DND-41 (cell line): ENCODE data around the gene CNTN5.
A peak's percentile ranks its signal among the peaks of the same experiment; 100 is the strongest.

Source experiments
- ATAC-seq: fragments of 200-7000 bp; cut with Tn5 transposase; 3 replicates; pipeline ENCODE4 v1.9.1; 2021; ENCODE audit warnings: low read depth; ENCODE audit not compliant: insufficient read depth
- DNase-seq: peaks from one replicate; pipeline ENCODE4 v3.0.0-alpha.2; 2020
- H2AFZ ChIP-seq: 2 replicates; pipeline ENCODE4 v1.6.0; 2012; ENCODE audit warnings: low read depth, low read length
- H3K27ac ChIP-seq: 2 replicates; pipeline ENCODE4 v1.5.1; 2012; ENCODE audit warnings: low read length, inconsistent platforms
- H3K27me3 ChIP-seq: fragments of 200-600 bp; sonication (generic); 2 replicates; pipeline ENCODE4 v1.6.0; 2012; ENCODE audit warnings: low read length, mild to moderate bottlenecking, inconsistent platforms; ENCODE audit not compliant: insufficient read depth, poor library complexity
- H3K36me3 ChIP-seq: 2 replicates; pipeline ENCODE4 v1.5.1; 2012; ENCODE audit warnings: low read length, inconsistent platforms; ENCODE audit not compliant: insufficient read depth
- H3K4me1 ChIP-seq: 2 replicates; pipeline ENCODE4 v1.5.1; 2012; ENCODE audit warnings: mild to moderate bottlenecking, low read length; ENCODE audit not compliant: insufficient read depth
- H3K4me2 ChIP-seq: 2 replicates; pipeline ENCODE4 v1.6.0; 2012; ENCODE audit warnings: mild to moderate bottlenecking, moderate library complexity, low read length, inconsistent platforms; ENCODE audit not compliant: insufficient read depth
- H3K4me3 ChIP-seq, 2 experiments: fragments of 200-600 bp in 1 of 2; shearing (Covaris generic) in 1 of 2; 2 replicates each; pipeline ENCODE4 v1.5.1; 2012 to 2016; ENCODE audit warnings: inconsistent platforms in 2 of 2, low read length in 2 of 2, mild to moderate bottlenecking in 2 of 2, low read depth in 1 of 2, moderate library complexity in 1 of 2
- H3K79me2 ChIP-seq: 2 replicates; pipeline ENCODE4 v1.6.0; 2012; ENCODE audit warnings: low read length, inconsistent platforms; ENCODE audit not compliant: insufficient read depth
- H3K9ac ChIP-seq: 2 replicates; pipeline ENCODE4 v1.6.0; 2012; ENCODE audit warnings: low read depth, mild to moderate bottlenecking, inconsistent platforms, low read length, moderate library complexity
- H3K9me3 ChIP-seq: 2 replicates; pipeline ENCODE4 v1.5.1; 2012; ENCODE audit warnings: low read length, moderate library complexity, mild to moderate bottlenecking, inconsistent platforms; ENCODE audit not compliant: insufficient read depth, severe bottlenecking
- H4K20me1 ChIP-seq: 2 replicates; pipeline ENCODE4 v1.6.0; 2012; ENCODE audit warnings: low read length; ENCODE audit not compliant: insufficient read depth
- EZH2 ChIP-seq: IDR thresholded peaks from 3 replicates; pipeline ENCODE4 v1.6.1; 2012; ENCODE audit warnings: borderline replicate concordance, low read depth, mild to moderate bottlenecking, moderate library complexity, low read length, inconsistent platforms; ENCODE audit not compliant: severe bottlenecking
- TF ChIP-seq, protein P1 (sequence below): IDR thresholded peaks from 2 replicates; pipeline ENCODE4 v1.5.1; 2012; ENCODE audit warnings: borderline replicate concordance, low read length, moderate library complexity, mild to moderate bottlenecking; ENCODE audit not compliant: poor library complexity, severe bottlenecking; ENCODE audit errors: extremely low read depth

Gene CNTN5

GRCh38 chr11:100010393-100010792 lies 989.6 kb downstream of the CNTN5 start:
- H2AFZ ChIP-seq: no peak overlapping the region
- ATAC-seq (no peak), DNase-seq (no peak)
- no peaks in the 10 kb centered on the region for H3K36me3 ChIP-seq
- no peak overlapping the region for H3K9ac ChIP-seq
- H3K4me3 ChIP-seq: no peak overlapping the region
- H3K79me2 ChIP-seq: no peaks in the 10 kb centered on the region
- H3K27ac ChIP-seq: no peak overlapping the region
- no peaks in the 10 kb centered on the region for H3K4me1 ChIP-seq
- H4K20me1 ChIP-seq: no peaks in the 10 kb centered on the region
- H3K4me2 ChIP-seq: no peak overlapping the region
- no peaks in the 10 kb centered on the region for H3K9me3 ChIP-seq
- TF ChIP-seq, protein P1, sequence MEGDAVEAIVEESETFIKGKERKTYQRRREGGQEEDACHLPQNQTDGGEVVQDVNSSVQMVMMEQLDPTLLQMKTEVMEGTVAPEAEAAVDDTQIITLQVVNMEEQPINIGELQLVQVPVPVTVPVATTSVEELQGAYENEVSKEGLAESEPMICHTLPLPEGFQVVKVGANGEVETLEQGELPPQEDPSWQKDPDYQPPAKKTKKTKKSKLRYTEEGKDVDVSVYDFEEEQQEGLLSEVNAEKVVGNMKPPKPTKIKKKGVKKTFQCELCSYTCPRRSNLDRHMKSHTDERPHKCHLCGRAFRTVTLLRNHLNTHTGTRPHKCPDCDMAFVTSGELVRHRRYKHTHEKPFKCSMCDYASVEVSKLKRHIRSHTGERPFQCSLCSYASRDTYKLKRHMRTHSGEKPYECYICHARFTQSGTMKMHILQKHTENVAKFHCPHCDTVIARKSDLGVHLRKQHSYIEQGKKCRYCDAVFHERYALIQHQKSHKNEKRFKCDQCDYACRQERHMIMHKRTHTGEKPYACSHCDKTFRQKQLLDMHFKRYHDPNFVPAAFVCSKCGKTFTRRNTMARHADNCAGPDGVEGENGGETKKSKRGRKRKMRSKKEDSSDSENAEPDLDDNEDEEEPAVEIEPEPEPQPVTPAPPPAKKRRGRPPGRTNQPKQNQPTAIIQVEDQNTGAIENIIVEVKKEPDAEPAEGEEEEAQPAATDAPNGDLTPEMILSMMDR: peak; percentile 22
- TF ChIP-seq EZH2: no peak
- H3K27me3 ChIP-seq: no peaks in the 10 kb centered on the region

DNA sequence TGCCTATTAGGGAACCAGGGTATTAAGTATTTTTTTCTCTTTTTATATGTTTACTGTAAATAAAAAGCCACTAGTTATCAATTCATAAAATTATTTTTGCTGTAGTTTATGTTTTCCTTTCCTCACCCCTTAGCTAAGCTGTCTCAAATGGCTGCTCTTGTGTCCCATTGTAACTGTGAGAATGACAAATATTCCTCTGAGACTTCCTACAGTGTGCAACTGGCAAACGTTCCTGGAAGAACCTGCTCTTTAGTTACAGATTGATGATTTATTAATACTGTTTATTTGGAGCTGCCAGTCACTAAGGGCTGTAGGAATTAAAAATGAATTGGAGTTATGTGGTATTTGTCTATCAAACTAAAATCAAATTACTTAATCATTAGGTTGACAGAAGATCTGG lies 990.9 kb downstream of the CNTN5 start:
- no peaks in the 10 kb centered on the region for H3K36me3 ChIP-seq
- no peak overlapping the region for H3K4me2 ChIP-seq
- H3K4me3 ChIP-seq: no peak overlapping the region
- no peak for ATAC-seq
- no peaks in the 10 kb centered on the region for H3K9me3 ChIP-seq
- H3K9ac ChIP-seq: no peak overlapping the region
- no peaks in the 10 kb centered on the region for H3K79me2 ChIP-seq
- DNase-seq: no peak
- H2AFZ ChIP-seq: no peak overlapping the region
- H3K27ac ChIP-seq: no peak overlapping the region
- H3K27me3 ChIP-seq: no peaks in the 10 kb centered on the region
- TF ChIP-seq, protein P1: no peak
- TF ChIP-seq EZH2: no peak
- H4K20me1 ChIP-seq: no peaks in the 10 kb centered on the region
- no peaks in the 10 kb centered on the region for H3K4me1 ChIP-seq

DNA sequence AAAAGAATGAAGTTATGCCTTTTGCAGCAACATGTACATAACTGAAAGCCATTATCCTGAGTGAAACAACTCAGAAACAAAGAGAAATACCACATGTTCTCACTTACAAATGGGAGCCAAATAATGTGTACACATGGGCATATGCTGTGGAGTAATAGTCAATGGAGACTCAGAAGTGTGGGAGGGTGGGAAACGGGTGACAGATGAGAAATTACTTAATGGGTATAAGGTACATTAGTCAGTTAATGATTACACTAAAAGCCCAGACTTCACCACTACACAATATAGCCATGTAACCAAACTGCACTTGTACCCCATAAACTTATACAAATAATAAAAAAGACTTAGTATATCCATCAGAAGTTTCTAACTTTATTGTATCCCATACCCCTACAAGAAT lies 992.3 kb downstream of the CNTN5 start:
- no peak overlapping the region for H3K9ac ChIP-seq
- H3K9me3 ChIP-seq: no peaks in the 10 kb centered on the region
- no peak overlapping the region for H3K4me2 ChIP-seq
- H3K36me3 ChIP-seq: no peaks in the 10 kb centered on the region
- H3K27ac ChIP-seq: no peak overlapping the region
- H3K79me2 ChIP-seq: no peaks in the 10 kb centered on the region
- H3K4me3 ChIP-seq: no peak overlapping the region
- no peaks in the 10 kb centered on the region for H3K4me1 ChIP-seq
- TF ChIP-seq, protein P1: no peak
- TF ChIP-seq EZH2: no peak
- H2AFZ ChIP-seq: no peak overlapping the region
- no peaks in the 10 kb centered on the region for H3K27me3 ChIP-seq
- DNase-seq (no peak), ATAC-seq (no peak)
- H4K20me1 ChIP-seq: no peaks in the 10 kb centered on the region

DNA sequence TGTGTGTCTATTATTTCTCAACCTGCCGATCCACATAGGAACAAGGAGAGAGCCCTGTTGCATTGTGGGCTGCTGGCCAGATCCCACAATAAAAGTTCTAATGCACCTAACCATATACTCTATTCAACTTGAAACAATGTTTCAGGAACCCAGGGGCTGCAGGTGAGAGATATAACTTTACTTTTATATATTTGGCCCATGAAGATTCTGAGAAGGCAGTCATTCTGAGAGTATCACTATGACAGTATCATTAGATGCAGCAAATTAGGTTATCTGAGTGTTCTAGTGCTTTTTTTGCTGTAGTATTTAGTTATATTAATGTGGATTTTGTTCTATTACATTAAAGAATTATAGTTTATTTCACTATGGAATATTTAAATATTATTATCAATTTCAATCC lies 1011.2 kb downstream of the CNTN5 start:
- no peak for TF ChIP-seq EZH2
- TF ChIP-seq, protein P1: no peak

More for the DNA sequence above, 1011.2 kb downstream of the CNTN5 start:
- ATAC-seq: no peak
- Histone ChIP-seq H3K36me3 (no peaks in the 10 kb centered on the region), H3K4me1 (no peaks in the 10 kb centered on the region), H3K9me3 (no peaks in the 10 kb centered on the region), H3K4me2 (no peak overlapping the region), H4K20me1 (no peaks in the 10 kb centered on the region), H3K27ac (no peak overlapping the region), H3K79me2 (no peaks in the 10 kb centered on the region), H3K27me3 (no peaks in the 10 kb centered on the region), H3K9ac (no peak overlapping the region), H3K4me3 (no peak overlapping the region), H2AFZ (no peak overlapping the region)
- DNase-seq: no peak
